GM18873 (cell line): ENCODE results near the gene PLXND1.
"Not testable (repeated sequence)": the region's sequence is repeated elsewhere in the genome, so short reads cannot be mapped to it uniquely, and the experiment has no call there.

ENCODE experiments used
- ATAC-seq: cut with Tn5 transposase; IDR thresholded peaks from one replicate; pipeline ENCODE4 v1.9.1; 2021; ENCODE audit warnings: mild to moderate bottlenecking, moderate library complexity, moderate number of reproducible peaks; ENCODE audit not compliant: unreplicated experiment, low FRiP score

The PLXND1 gene

DNA sequence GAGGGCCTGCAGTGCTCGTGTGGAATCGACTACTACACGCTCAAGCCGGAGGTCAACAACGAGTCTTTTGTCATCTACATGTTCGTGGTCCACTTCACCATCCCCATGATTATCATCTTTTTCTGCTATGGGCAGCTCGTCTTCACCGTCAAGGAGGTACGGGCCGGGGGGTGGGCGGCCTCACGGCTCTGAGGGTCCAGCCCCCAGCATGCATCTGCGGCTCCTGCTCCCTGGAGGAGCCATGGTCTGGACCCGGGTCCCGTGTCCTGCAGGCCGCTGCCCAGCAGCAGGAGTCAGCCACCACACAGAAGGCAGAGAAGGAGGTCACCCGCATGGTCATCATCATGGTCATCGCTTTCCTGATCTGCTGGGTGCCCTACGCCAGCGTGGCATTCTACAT is 74.2 kb downstream of the PLXND1 start:
- no peak for ATAC-seq

DNA sequence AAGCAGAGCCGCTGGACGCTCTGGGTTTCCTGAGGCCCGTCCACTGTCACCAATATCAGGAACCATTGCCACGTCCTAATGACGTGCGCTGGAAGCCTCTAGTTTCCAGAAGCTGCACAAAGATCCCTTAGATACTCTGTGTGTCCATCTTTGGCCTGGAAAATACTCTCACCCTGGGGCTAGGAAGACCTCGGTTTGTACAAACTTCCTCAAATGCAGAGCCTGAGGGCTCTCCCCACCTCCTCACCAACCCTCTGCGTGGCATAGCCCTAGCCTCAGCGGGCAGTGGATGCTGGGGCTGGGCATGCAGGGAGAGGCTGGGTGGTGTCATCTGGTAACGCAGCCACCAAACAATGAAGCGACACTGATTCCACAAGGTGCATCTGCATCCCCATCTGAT is 74.8 kb downstream of the PLXND1 start:
- ATAC-seq, result no peak

GRCh38 chr3:129530821-129531220 is 75.7 kb downstream of the PLXND1 start:
- no peak for ATAC-seq

DNA sequence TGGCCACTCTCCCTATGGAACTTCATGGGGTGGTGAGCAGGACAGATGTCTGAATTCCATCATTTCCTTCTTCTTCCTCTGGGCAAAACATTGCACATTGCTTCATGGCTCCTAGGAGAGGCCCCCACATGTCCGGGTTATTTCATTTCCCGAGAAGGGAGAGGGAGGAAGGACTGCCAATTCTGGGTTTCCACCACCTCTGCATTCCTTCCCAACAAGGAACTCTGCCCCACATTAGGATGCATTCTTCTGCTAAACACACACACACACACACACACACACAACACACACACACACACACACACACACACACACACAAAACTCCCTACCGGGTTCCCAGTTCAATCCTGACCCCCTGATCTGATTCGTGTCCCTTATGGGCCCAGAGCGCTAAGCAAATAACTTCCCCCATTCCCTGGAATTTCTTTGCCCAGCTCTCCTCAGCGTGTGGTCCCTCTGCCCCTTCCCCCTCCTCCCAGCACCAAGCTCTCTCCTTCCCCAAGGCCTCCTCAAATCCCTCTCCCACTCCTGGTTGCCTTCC is 76.2 kb downstream of the PLXND1 start:
- no peak for ATAC-seq

DNA sequence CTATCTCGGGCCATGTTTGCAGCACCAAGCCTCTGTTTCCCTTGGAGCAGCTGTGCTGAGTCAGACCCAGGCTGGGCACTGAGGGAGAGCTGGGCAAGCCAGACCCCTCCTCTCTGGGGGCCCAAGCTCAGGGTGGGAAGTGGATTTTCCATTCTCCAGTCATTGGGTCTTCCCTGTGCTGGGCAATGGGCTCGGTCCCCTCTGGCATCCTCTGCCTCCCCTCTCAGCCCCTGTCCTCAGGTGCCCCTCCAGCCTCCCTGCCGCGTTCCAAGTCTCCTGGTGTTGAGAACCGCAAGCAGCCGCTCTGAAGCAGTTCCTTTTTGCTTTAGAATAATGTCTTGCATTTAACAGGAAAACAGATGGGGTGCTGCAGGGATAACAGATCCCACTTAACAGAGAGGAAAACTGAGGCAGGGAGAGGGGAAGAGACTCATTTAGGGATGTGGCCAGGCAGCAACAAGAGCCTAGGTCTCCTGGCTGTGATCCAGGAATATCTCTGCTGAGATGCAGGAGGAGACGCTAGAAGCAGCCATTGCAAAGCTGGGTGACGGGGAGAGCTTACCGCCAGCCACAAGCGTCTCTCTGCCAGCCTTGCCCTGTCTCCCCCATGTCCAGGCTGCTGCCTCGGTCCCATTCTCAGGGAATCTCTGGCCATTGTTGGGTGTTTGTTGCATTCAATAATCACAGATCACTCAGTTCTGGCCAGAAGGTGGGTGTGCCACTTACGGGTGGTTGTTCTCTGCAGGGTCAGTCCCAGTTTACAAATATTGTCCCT is 76.9 kb downstream of the PLXND1 start:
- no peak for ATAC-seq

DNA sequence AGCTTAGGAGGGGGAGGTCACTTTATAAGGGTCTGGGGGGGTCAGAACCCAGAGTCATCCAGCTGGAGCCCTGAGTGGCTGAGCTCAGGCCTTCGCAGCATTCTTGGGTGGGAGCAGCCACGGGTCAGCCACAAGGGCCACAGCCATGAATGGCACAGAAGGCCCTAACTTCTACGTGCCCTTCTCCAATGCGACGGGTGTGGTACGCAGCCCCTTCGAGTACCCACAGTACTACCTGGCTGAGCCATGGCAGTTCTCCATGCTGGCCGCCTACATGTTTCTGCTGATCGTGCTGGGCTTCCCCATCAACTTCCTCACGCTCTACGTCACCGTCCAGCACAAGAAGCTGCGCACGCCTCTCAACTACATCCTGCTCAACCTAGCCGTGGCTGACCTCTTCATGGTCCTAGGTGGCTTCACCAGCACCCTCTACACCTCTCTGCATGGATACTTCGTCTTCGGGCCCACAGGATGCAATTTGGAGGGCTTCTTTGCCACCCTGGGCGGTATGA is 77.8 kb downstream of the PLXND1 start, which contains the start of gene RHO:
Gene RHO (plus strand): TSS at position 51 of the 512 bp plus-strand sequence. CDS start 95 bp downstream, at position 146.
- no peak for ATAC-seq

- no peak for ATAC-seq
These were observed 79.2 kb downstream of the PLXND1 start for GRCh38 chr3:129527262-129527661.

DNA sequence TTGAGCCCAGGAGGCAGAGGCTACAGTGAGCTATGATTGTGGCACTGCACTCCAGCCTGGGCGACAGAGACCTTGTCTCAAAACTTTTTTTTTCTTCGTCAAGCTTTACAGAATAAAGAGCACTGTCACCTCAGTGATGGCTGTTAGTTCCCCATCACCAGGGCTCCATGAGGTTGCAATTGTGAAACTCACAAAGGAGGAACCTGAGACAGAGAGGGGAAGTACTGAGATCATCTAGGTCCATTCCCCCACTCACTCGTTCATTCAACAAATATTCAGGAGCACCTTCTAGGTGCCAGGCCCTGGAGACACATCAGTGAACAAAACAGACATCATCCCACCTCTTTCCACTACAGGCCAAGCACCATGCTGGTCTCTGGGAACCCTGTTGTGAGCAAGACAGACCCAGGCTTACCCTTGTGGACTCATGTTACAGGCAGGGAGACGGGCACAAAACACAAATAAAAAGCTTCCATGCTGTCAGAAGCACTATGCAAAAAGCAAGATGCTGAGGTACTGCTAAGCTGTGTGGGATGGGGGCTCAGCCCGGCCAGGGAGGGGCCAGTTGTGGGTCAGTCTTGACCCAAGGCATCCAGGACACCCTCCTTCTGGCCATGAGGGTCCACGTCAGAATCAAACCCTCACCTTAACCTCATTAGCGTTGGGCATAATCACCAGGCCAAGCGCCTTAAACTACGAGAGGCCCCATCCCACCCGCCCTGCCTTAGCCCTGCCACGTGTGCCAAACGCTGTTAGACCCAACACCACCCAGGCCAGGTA is 80.2 kb downstream of the PLXND1 start:
- ATAC-seq, result peak; percentile 73

GRCh38 chr3:129525341-129525968 is 81.0 kb downstream of the PLXND1 start:
- ATAC-seq, result no peak

DNA sequence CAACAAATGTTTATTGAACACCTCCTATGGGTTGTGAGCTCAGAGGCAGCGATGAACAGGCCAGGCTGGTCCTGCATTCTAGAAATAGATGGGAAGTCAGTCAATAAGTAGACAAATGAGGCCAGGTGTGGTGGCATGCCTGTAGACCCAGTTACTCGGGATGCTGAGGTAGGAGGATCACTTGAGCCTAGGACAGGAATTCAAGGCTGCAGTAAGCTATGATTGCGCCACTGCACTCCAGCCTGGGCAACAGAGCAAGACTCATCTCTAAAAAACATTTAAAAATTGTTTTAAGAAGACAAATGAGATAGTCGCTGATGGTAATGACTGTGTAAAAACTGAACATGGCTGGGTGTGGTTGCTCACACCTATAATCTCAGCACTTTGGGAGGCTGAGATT is 82.4 kb downstream of the PLXND1 start:
- ATAC-seq, result no peak

DNA sequence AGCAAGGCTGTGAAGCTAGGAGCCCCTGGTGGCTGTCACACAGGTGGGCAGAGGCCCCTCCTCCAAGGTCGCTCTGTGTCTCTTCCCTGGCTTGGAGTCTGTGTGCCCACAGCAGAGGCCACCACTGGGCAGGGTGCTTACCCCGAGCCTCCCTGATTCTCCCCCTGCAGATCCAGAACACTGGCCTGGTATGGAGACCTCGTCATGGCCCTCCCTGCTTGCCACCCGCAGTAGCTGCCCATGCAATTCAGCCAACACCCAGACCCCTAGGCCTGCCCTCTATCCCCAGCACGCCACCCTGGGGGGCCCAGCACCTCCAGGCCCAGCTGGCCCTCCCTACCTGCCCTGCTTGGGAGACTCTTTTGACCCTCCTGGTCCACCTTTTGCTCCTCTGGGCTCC is 83.5 kb downstream of the PLXND1 start:
- no peak for ATAC-seq

- ATAC-seq, result no peak
These were observed 84.9 kb downstream of the PLXND1 start for GRCh38 chr3:129521611-129522010.

DNA sequence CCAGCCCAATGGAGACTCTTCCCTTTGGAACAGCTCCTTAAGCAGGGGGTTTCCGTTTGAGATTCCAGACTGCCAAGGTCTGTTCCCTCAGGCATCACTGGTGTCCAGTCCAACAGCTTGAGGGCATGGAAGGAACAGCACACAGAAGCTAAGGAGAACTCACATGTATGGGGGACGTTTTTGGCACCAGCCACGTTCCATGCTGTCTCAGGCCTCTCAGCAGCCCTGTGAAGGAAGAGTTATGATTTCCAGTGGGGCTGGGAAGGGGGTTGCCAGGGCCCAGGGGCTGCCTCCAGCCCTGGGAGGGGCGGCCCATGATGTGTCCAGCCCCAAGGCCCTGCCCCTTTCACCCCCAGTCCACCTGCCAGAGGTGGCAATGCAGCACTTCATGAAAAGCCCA is 85.5 kb downstream of the PLXND1 start:
- ATAC-seq, result no peak

GRCh38 chr3:129519896-129520715 is 86.4 kb downstream of the PLXND1 start:
- no peak for ATAC-seq

GRCh38 chr3:129519449-129519848 is 87.0 kb downstream of the PLXND1 start:
- ATAC-seq, result no peak

- no peak for ATAC-seq
These were observed 87.9 kb downstream of the PLXND1 start for GRCh38 chr3:129518581-129518980.

GRCh38 chr3:129518038-129518561 is 88.4 kb downstream of the PLXND1 start:
- no peak for ATAC-seq

GRCh38 chr3:129517516-129517915 is 89.0 kb downstream of the PLXND1 start:
- no peak for ATAC-seq

DNA sequence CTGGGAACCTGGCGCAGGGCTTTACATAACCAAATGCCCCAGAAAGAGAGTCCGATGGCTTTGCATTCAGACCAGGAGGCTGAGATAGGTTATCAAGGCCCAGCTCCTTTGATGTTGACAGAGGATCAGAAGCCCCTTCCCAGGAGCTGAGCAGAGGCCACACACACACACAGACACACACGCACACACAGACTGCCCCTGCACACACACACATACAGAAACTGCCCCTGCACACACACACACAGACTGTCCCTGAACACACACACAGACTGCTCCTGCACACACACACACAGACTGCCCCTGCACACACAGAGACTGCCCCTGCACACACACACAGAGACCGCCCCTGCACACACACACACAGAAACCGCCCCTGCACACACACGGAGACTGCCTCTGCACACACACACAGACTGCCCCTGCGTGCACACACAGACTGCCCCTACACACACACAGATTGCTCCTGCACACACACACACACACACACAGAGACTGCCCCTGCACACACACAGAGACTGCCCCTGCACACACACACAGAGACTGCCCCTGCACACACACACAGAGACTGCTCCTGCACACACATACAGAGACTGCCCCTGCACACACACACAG is 90.5 kb downstream of the PLXND1 start:
- ATAC-seq, result not testable (repeated sequence)
